C4-2B (cell line): ENCODE measurements around the gene DCUN1D4.

Experiments
- ZFX ChIP-seq: fragments of 450-650 bp; IDR thresholded peaks from 2 replicates; pipeline ENCODE4 v1.6.1; 2017
- TF ChIP-seq, protein P1 (sequence below): fragments of 450-650 bp; conservative IDR thresholded peaks from 2 replicates; pipeline ENCODE4 v1.5.1; 2017; ENCODE audit warnings: mild to moderate bottlenecking

DNA sequence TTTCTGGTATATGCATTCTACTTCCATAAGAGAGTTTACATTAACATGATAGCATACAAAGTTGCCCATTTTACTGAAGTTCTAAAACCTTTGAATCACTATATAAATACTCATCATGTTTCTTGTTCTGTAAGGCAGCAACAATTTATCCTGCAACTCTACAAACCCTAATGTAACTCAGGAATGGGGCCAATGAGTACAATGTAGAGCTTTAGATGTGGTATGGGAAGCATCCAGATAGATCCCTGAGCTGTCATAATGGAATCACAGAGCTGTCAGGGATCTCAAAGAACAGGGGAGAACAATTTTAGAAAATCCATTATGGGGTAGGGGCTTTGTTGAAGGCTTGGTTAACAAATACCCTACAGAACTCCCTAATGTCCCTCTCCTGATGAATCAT, 88.5 kb downstream of the DCUN1D4 start:
- TF ChIP-seq ZFX, result no peak
- TF ChIP-seq, protein P1, sequence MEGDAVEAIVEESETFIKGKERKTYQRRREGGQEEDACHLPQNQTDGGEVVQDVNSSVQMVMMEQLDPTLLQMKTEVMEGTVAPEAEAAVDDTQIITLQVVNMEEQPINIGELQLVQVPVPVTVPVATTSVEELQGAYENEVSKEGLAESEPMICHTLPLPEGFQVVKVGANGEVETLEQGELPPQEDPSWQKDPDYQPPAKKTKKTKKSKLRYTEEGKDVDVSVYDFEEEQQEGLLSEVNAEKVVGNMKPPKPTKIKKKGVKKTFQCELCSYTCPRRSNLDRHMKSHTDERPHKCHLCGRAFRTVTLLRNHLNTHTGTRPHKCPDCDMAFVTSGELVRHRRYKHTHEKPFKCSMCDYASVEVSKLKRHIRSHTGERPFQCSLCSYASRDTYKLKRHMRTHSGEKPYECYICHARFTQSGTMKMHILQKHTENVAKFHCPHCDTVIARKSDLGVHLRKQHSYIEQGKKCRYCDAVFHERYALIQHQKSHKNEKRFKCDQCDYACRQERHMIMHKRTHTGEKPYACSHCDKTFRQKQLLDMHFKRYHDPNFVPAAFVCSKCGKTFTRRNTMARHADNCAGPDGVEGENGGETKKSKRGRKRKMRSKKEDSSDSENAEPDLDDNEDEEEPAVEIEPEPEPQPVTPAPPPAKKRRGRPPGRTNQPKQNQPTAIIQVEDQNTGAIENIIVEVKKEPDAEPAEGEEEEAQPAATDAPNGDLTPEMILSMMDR, result no peak
